Panc1 (cell line): Measurements from ENCODE around the gene FBXW8.

Experiments used
- CTCF ChIP-seq: fragments of 450-650 bp; IDR thresholded peaks from 2 replicates; pipeline ENCODE4 v1.5.1; 2017; ENCODE audit warnings: mild to moderate bottlenecking
- TF ChIP-seq, protein P1 (sequence below), 2 experiments: IDR thresholded peaks; 2 replicates each; pipeline ENCODE4 v1.6.1; 2011 to 2012; ENCODE audit warnings: low read depth in 2 of 2, control low read depth in 1 of 2, low read length in 1 of 2, mild to moderate bottlenecking in 1 of 2, moderate library complexity in 1 of 2; ENCODE audit not compliant: insufficient read depth in 1 of 2

- no peak for TF ChIP-seq CTCF
- TF ChIP-seq, protein P1, sequence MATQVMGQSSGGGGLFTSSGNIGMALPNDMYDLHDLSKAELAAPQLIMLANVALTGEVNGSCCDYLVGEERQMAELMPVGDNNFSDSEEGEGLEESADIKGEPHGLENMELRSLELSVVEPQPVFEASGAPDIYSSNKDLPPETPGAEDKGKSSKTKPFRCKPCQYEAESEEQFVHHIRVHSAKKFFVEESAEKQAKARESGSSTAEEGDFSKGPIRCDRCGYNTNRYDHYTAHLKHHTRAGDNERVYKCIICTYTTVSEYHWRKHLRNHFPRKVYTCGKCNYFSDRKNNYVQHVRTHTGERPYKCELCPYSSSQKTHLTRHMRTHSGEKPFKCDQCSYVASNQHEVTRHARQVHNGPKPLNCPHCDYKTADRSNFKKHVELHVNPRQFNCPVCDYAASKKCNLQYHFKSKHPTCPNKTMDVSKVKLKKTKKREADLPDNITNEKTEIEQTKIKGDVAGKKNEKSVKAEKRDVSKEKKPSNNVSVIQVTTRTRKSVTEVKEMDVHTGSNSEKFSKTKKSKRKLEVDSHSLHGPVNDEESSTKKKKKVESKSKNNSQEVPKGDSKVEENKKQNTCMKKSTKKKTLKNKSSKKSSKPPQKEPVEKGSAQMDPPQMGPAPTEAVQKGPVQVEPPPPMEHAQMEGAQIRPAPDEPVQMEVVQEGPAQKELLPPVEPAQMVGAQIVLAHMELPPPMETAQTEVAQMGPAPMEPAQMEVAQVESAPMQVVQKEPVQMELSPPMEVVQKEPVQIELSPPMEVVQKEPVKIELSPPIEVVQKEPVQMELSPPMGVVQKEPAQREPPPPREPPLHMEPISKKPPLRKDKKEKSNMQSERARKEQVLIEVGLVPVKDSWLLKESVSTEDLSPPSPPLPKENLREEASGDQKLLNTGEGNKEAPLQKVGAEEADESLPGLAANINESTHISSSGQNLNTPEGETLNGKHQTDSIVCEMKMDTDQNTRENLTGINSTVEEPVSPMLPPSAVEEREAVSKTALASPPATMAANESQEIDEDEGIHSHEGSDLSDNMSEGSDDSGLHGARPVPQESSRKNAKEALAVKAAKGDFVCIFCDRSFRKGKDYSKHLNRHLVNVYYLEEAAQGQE (IDR thresholded peaks at IDR 0.05; ENCODE audit: insufficient read depth in 1 of 2, low read depth in 2 of 2, low read length in 1 of 2), result no peak
Observed at GRCh38 chr12:116903818-116904217, 6.9 kb upstream of the FBXW8 start.
